A549 treated with AZD9567 at 1 μM for 4 hours (cell line): ENCODE results near the gene MAP9. TPM values are rescaled to one million over a fixed set of nuclear protein-coding genes. Genes with fewer than 3 reads are reported as not detected.

Experiments
- total RNA-seq: library from RNA; stranded (reverse); fragments of 200-300 nt; extraction: Qiagen RNA extraction; gene quantifications from 5 replicates; pipeline ENCODE4 v1.2.3, GENCODE V29; 2022; ENCODE audit not compliant: insufficient read depth

MAP9 gene
- 4.6 to 7.8 TPM (median 5.8 TPM) in 5 replicates for total RNA-seq

GRCh38 chr4:155376387-155377268, at the start of gene MAP9:
TSS of gene MAP9 (minus strand) at chr4:155376965. CDS start at chr4:155375850, 1,115 bp downstream.

Other genes starting within 250 kb of the MAP9 start
- not detected in 5 replicates for gene NPY2R, start 168.3 kb downstream of the MAP9 start, total RNA-seq